Upper lobe of left lung (tissue), 6 donors: ENCODE data around the gene STARD4. TPM values are rescaled to one million over a fixed set of nuclear protein-coding genes. Genes with fewer than 3 reads are reported as not detected.

Experiments used
- ATAC-seq, 2 donors: fragments of 200-7000 bp; cut with Tn5 transposase; one replicate each; pipeline ENCODE4 v1.9.1; 2022; ENCODE audit warnings: mild to moderate bottlenecking in 2 of 2, moderate library complexity in 2 of 2; ENCODE audit not compliant: low FRiP score in 2 of 2
- DNase-seq, 2 donors: peaks; one replicate each; pipeline ENCODE4 v3.0.0-alpha.2; 2019 to 2020
- H3K27ac ChIP-seq, 4 donors: fragments of 200-600 bp; sonication (generic); one replicate each; pipeline ENCODE4 v1.5.1; 2016 to 2019
- H3K27me3 ChIP-seq, 4 donors: fragments of 200-600 bp; sonication (generic); one replicate each; pipeline ENCODE4 v1.5.1; 2017 to 2019
- H3K36me3 ChIP-seq, 4 donors: fragments of 200-600 bp; sonication (generic); one replicate each; pipeline ENCODE4 v1.5.1; 2016 to 2019
- H3K4me1 ChIP-seq, 4 donors: fragments of 200-600 bp; sonication (generic); one replicate each; pipeline ENCODE4 v1.5.1; 2018 to 2019
- H3K4me3 ChIP-seq, 4 donors: fragments of 200-600 bp; sonication (generic); one replicate each; pipeline ENCODE4 v1.5.1; 2017 to 2019; ENCODE audit warnings: mild to moderate bottlenecking in 2 of 4, moderate library complexity in 1 of 4
- H3K9me3 ChIP-seq, 4 donors: fragments of 200-600 bp; sonication (generic); one replicate each; pipeline ENCODE4 v1.5.1; 2018 to 2019
- EP300 ChIP-seq, 4 donors: sonication (generic); formaldehyde crosslinking; IDR thresholded peaks; one replicate each; pipeline ENCODE4 v1.5.1; 2017; ENCODE audit warnings: antibody characterized with exemption in 4 of 4, control low read depth in 2 of 4
- POLR2A ChIP-seq, 4 donors: fragments of 450-650 bp; IDR thresholded peaks; one replicate each; pipeline ENCODE4 v1.5.1; 2016 to 2017; ENCODE audit warnings: antibody characterized with exemption in 4 of 4, mild to moderate bottlenecking in 2 of 4
- POLR2AphosphoS5 ChIP-seq, 2 donors: sonication (generic); formaldehyde crosslinking; IDR thresholded peaks; one replicate each; pipeline ENCODE4 v1.5.1; 2017; ENCODE audit warnings: antibody characterized with exemption in 2 of 2
- WGBS, 2 donors: methylation state at CpG; one replicate each; pipeline ENCODE4 v1.1.5; 2017 to 2018; 5-methylcytosine and 5-hydroxymethylcytosine counted together
- total RNA-seq, 6 donors: library from RNA; depleted of rRNA in 4 of 6; stranded (reverse); fragments of >200 nt in 4 of 6; gene quantifications; one replicate each; pipeline versions ENCODE4 v1.1.0 to v1.2.1, GENCODE V29; 2016 to 2021
- TF ChIP-seq, protein P1 (sequence below), 6 experiments: fragments of 450-650 bp in 4 of 6; fragments of 200-600 bp in 2 of 6; sonication (generic) in 2 of 6; IDR thresholded peaks; one replicate each; pipeline ENCODE4 v1.5.1; 2016 to 2019; ENCODE audit warnings: antibody characterized with exemption in 6 of 6
- donor health status: DM: no; HTN: no; CAD: no; lungs with moderate emphysema.
- donor health status: DM: no; HTN: yes; CAD: no; lungs with severe emphysema.

The STARD4 gene
- total RNA-seq, 6 donors from 2014 or later, result 23.0 to 71.5 (median 41.8) TPM

DNA sequence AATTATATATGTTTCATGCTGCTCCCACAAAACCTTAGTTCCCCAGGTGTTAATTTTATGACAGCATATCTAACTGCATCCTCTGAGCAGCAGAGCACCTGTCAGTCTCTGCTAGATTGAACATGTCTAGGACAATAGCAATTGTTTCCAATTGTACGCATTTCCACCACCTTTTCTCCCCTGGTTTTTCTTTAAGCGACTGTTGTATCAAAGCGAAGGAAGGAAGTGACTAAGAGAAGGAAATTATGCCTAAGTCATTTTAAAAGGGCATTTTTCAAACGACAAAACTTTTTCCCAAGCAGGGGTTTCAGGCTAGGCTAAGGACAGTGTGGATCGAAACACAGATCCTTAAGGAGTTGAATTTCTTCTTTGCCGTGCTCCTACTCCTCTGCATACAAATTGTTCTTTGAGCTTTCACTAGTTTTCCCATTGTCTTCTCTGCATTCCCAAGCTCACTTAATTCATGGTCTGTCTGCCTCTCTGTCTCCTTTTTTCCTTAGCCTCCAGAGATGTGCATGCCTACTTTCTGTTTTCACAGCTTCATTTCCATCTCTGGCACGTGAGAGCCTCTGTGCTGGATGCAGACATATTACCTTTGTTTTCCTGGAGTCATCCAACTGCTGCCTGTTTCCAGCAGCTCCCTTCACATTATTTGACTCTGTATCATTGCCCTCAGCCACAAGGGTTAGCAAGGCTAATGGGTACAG, 39.4 kb upstream of the STARD4 start:
- TF ChIP-seq, protein P1, sequence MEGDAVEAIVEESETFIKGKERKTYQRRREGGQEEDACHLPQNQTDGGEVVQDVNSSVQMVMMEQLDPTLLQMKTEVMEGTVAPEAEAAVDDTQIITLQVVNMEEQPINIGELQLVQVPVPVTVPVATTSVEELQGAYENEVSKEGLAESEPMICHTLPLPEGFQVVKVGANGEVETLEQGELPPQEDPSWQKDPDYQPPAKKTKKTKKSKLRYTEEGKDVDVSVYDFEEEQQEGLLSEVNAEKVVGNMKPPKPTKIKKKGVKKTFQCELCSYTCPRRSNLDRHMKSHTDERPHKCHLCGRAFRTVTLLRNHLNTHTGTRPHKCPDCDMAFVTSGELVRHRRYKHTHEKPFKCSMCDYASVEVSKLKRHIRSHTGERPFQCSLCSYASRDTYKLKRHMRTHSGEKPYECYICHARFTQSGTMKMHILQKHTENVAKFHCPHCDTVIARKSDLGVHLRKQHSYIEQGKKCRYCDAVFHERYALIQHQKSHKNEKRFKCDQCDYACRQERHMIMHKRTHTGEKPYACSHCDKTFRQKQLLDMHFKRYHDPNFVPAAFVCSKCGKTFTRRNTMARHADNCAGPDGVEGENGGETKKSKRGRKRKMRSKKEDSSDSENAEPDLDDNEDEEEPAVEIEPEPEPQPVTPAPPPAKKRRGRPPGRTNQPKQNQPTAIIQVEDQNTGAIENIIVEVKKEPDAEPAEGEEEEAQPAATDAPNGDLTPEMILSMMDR (IDR thresholded peaks at IDR 0.05), result no peak
- TF ChIP-seq POLR2A (IDR thresholded peaks at IDR 0.05) (no peak), POLR2AphosphoS5 (IDR thresholded peaks at IDR 0.05) (no peak), EP300 (IDR thresholded peaks at IDR 0.05) (no peak)
- ATAC-seq, result no peak
- Histone ChIP-seq H3K4me1 (peaks cover 9 to 26% (median 20%) of the 10 kb centered on the region in 4 donors), H3K27ac (peak overlapping the region in 3 of 4 donors; percentile 29 to 75 (median 46)), H3K9me3 (no peaks in the 10 kb centered on the region), H3K36me3 (no peaks in the 10 kb centered on the region), H3K27me3 (no peaks in the 10 kb centered on the region), H3K4me3 (no peak overlapping the region)
- 46 to 51% methylated on average over 7 of the region's 7 CpGs for WGBS, 2 donors
- DNase-seq, result no peak

DNA sequence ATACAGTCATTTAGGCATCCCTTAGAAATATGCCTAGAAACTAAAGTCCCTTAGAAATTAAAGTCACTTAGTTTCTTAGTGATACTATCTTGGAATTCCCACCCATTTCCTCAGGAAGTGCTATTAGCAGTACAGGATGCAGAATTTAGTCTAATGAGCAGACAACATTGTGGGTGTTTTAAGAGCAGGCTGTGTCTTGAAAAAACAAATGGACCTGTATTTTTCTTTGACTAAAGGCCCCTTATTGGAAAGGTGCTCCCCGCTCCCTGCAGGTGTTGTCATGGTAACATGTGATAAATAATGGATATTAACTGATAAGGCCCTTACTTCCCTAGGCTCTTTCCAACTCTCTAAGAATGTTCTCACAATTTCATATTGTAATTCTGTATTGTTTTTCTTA, 38.8 kb upstream of the STARD4 start:
- Histone ChIP-seq H3K9me3 (no peaks in the 10 kb centered on the region), H3K36me3 (no peaks in the 10 kb centered on the region), H3K4me1 (peaks cover 9 to 26% (median 20%) of the 10 kb centered on the region in 4 donors), H3K27me3 (no peaks in the 10 kb centered on the region), H3K27ac (peak overlapping the region; percentile 29 to 75 (median 42)), H3K4me3 (no peak overlapping the region)
- no peak for DNase-seq
- 50 to 88% methylated on average over 1 of the region's 1 CpG for WGBS, 2 donors
- TF ChIP-seq EP300 (IDR thresholded peaks at IDR 0.05), result peak in 1 of 4 donors; percentile 22
- TF ChIP-seq POLR2AphosphoS5 (IDR thresholded peaks at IDR 0.05), result no peak
- no peak for ATAC-seq

DNA sequence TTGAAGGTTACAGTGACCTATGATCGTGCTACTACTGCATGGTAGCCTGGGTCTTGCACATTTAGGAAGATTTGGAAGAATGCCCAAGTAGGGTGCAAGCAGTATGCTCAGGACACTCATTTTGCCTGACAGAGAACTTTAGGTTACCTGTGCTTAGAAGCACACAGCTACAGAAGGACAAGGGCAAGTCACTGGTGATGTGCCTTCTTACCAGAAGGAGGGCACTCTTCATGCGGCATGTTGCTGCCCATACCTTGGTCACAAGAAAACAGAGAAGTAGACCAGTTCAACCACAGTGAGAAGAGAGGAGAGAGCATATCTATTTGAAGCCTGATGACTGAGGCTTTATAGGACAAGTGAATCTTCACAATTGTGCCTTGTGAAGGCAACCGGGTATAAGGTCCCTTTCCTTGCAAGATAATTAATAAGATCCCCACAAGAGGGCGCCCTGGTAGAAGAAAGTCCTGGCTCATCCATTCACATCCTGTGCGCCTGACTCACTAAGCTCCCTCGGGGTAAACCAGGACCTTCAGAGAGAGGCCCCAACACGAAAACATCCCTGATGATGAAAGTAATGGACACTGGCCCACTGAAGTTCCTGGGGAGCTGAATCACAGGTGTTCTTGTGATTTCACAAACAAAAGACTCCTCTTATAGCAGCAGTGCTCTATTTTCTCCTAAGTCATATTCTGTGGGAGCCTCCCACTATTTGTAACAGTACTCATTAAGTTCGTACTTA, 38.1 kb upstream of the STARD4 start:
- no peaks in the 10 kb centered on the region for H3K36me3 ChIP-seq
- peaks cover 9 to 26% (median 20%) of the 10 kb centered on the region in 4 donors for H3K4me1 ChIP-seq
- 25 to 26% methylated on average over 8 of the region's 8 CpGs for WGBS, 2 donors
- no peaks in the 10 kb centered on the region for H3K9me3 ChIP-seq
- H3K4me3 ChIP-seq, result no peak overlapping the region
- TF ChIP-seq, protein P1 (IDR thresholded peaks at IDR 0.05), result peak; percentile 59 to 73 (median 64)
- TF ChIP-seq EP300 (IDR thresholded peaks at IDR 0.05) (no peak), POLR2A (IDR thresholded peaks at IDR 0.05) (no peak), POLR2AphosphoS5 (IDR thresholded peaks at IDR 0.05) (no peak)
- H3K27ac ChIP-seq, result peak overlapping the region; percentile 29 to 75 (median 42)
- H3K27me3 ChIP-seq, result no peaks in the 10 kb centered on the region
- ATAC-seq, result peak; percentile 87 to 95
- DNase-seq, result peak in 1 of 2 donors; percentile 78

DNA sequence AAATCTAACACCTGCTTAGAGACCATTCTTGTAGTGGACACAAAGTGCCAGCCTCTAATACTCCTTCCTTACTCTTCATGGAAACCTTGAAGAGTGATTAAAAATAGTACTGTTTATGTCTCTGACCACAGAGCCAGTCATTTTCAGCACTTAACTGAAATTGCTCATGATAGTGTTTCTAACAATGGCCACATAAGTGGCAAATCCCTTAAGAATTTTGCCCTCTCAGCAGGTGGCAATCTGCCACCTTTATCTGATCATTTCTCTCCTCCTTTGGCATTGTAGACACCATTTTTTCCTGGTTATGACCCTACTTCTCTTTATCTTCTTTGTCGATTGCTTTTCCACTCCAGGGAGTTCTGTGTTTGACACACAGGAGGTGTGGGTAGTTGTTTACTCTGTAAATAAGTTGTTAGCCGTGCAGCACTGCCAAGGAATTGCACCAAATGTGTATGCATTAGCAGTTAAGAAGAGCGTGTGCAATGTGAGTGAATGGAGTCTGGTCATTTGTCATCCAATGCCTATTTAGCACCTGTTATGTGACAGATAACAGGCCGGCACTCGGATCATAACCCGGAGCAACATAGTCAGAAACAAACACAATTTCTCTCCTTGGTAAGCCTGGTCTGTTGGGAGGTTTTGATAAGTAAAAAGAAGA, 36.8 kb upstream of the STARD4 start:
- 73 to 79% methylated on average over 6 of the region's 6 CpGs for WGBS, 2 donors
- H3K27me3 ChIP-seq, result no peaks in the 10 kb centered on the region
- peaks cover 9 to 26% (median 20%) of the 10 kb centered on the region in 4 donors for H3K4me1 ChIP-seq
- ATAC-seq (no peak), DNase-seq (no peak)
- TF ChIP-seq, protein P1 (IDR thresholded peaks at IDR 0.05), result no peak
- TF ChIP-seq POLR2AphosphoS5 (IDR thresholded peaks at IDR 0.05) (no peak), EP300 (IDR thresholded peaks at IDR 0.05) (no peak), POLR2A (IDR thresholded peaks at IDR 0.05) (no peak)
- H3K9me3 ChIP-seq, result no peaks in the 10 kb centered on the region
- H3K36me3 ChIP-seq, result no peaks in the 10 kb centered on the region
- no peak overlapping the region for H3K27ac ChIP-seq
- no peak overlapping the region for H3K4me3 ChIP-seq

DNA sequence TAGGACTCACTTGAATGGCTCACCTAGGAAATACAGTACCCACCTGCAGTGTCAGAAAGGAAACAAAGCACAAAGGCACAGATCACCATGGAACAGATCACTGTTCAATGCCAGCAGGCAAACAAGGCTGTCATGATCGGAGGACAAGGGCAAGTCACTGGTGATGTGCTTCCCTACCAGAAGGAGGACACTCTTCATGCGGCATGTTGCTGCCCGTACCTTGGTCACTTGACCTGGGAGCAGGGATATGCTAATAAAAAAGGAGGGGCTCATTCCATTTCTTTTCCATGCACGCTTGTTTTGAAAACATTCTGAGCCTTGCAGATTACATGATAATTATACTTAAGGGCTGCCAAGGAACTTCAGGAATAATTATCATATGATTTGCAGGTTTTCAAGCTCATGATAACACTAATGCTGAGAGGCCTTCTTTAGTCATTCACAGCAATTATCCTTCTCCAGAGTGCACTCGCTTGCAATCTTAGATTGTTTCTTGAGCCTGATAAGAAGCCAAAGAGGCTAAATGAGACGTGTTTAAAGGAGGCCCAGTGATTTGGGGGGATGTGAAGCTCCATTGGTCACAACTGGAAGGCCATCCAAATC, 36.1 kb upstream of the STARD4 start:
- H3K4me3 ChIP-seq, result no peak overlapping the region
- no peaks in the 10 kb centered on the region for H3K27me3 ChIP-seq
- no peak for TF ChIP-seq EP300 (IDR thresholded peaks at IDR 0.05)
- no peak for TF ChIP-seq POLR2AphosphoS5 (IDR thresholded peaks at IDR 0.05)
- TF ChIP-seq POLR2A (IDR thresholded peaks at IDR 0.05), result no peak
- TF ChIP-seq, protein P1 (IDR thresholded peaks at IDR 0.05), result no peak
- WGBS, 2 donors, result 73 to 81% methylated on average over 6 of the region's 6 CpGs
- no peaks in the 10 kb centered on the region for H3K9me3 ChIP-seq
- H3K36me3 ChIP-seq, result no peaks in the 10 kb centered on the region
- H3K27ac ChIP-seq, result no peak overlapping the region
- DNase-seq (no peak), ATAC-seq (no peak)
- peaks cover 9 to 26% (median 20%) of the 10 kb centered on the region in 4 donors for H3K4me1 ChIP-seq
